Measurements from ENCODE around the gene EIF1AX. TPM values are rescaled to one million over a fixed set of nuclear protein-coding genes. Genes with fewer than 3 reads are reported as not detected.
A peak's percentile ranks its signal among the peaks of the same experiment; 100 is the strongest.
"Not testable (repeated sequence)": the region's sequence is repeated elsewhere in the genome, so short reads cannot be mapped to it uniquely, and the experiment has no call there.

EIF1AX gene, protein sequence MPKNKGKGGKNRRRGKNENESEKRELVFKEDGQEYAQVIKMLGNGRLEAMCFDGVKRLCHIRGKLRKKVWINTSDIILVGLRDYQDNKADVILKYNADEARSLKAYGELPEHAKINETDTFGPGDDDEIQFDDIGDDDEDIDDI
- polyA plus RNA-seq, result 87.2 TPM
- long read RNA-seq, donor 1, full-length matches to known transcripts, result 62 of 62 reads
- long read RNA-seq, donor 1, partial matches to known transcripts, result 0 of 62 reads
- long read RNA-seq, donor 1, other reads (novel, unspliced or antisense), result 0 of 62 reads
- long read RNA-seq, donor 2, full-length matches to known transcripts, result 62 of 67 reads
- long read RNA-seq, donor 2, partial matches to known transcripts, result 5 of 67 reads
- long read RNA-seq, donor 2, other reads (novel, unspliced or antisense), result 0 of 67 reads
- long read RNA-seq, donor 3, full-length matches to known transcripts, result 34 of 34 reads
- long read RNA-seq, donor 3, partial matches to known transcripts, result 0 of 34 reads
- long read RNA-seq, donor 3, other reads (novel, unspliced or antisense), result 0 of 34 reads
- long read RNA-seq, donor 4, full-length matches to known transcripts, result 7 of 7 reads
- long read RNA-seq, donor 4, partial matches to known transcripts, result 0 of 7 reads
- long read RNA-seq, donor 4, other reads (novel, unspliced or antisense), result 0 of 7 reads
- long read RNA-seq, donor 5, full-length matches to known transcripts, result 46 of 46 reads
- long read RNA-seq, donor 5, partial matches to known transcripts, result 0 of 46 reads
- long read RNA-seq, donor 5, other reads (novel, unspliced or antisense), result 0 of 46 reads
- long read RNA-seq, donor 6, full-length matches to known transcripts, result 58 of 64 reads
- long read RNA-seq, donor 6, partial matches to known transcripts, result 6 of 64 reads
- long read RNA-seq, donor 6, other reads (novel, unspliced or antisense), result 0 of 64 reads
- long read RNA-seq, donor 7, full-length matches to known transcripts, result 30 of 30 reads
- long read RNA-seq, donor 7, partial matches to known transcripts, result 0 of 30 reads
- long read RNA-seq, donor 7, other reads (novel, unspliced or antisense), result 0 of 30 reads
- long read RNA-seq, donor 8, full-length matches to known transcripts, result 95 of 113 reads
- long read RNA-seq, donor 8, partial matches to known transcripts, result 18 of 113 reads
- long read RNA-seq, donor 8, other reads (novel, unspliced or antisense), result 0 of 113 reads
- long read RNA-seq, donor 9, full-length matches to known transcripts, result 49 of 66 reads
- long read RNA-seq, donor 9, partial matches to known transcripts, result 17 of 66 reads
- long read RNA-seq, donor 9, other reads (novel, unspliced or antisense), result 0 of 66 reads
- long read RNA-seq, donor 10, full-length matches to known transcripts, result 61 of 61 reads
- long read RNA-seq, donor 10, partial matches to known transcripts, result 0 of 61 reads
- long read RNA-seq, donor 10, other reads (novel, unspliced or antisense), result 0 of 61 reads
- long read RNA-seq, donor 11, full-length matches to known transcripts, result 43 of 43 reads
- long read RNA-seq, donor 11, partial matches to known transcripts, result 0 of 43 reads
- long read RNA-seq, donor 11, other reads (novel, unspliced or antisense), result 0 of 43 reads

- Histone ChIP-seq H3K4me1 (ENCODE audit: control insufficient read depth, insufficient read depth, low read length) (peaks cover 6% of the 10 kb centered on the region), H3K27ac (ENCODE audit: low read length) (peak within 1 kb of the TSS; percentile 82), H3K4me3 (ENCODE audit: low read length) (peak within 1 kb of the TSS; percentile 91), H3K27me3 (ENCODE audit: control insufficient read depth, insufficient read depth, low read length) (no peaks in the 10 kb centered on the region), H3K9me3 (ENCODE audit: control insufficient read depth, low read depth, low read length) (no peaks in the 10 kb centered on the region), H3K36me3 (ENCODE audit: control insufficient read depth, insufficient read depth, low read length) (peaks cover 7% of the 10 kb centered on the region)
- peak; percentile 98 to 100 for DNase-seq
- WGBS (ENCODE audit: insufficient coverage, low lambda C conversion rate), result no CpG with 5 or more reads among the region's 82 CpGs
These were observed at the start of gene EIF1AX for GRCh38 chrX:20141281-20142220. Gene EIF1AX (minus strand): TSS chrX:20141838. CDS start chrX:20141640, 198 bp downstream.

DNA sequence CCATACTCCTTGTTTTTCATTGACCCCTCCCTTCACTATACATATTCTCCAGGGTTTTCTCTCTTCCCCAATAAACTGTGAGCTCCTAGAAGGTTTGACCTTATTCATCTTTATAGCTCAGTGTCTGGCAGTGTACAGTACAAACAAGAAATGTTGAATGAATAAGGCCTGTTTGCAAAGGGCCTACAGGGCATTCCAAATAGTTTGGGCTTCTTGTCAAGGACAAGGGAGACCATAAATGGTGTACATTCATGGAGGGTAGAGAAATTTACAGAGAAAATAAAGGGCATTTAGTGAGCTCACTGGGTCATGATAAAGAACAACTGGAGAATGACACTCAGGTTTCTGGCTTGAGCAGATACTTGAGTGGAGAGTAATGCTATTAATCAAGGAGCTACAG, 47.5 kb upstream of the EIF1AX start:
- Histone ChIP-seq H3K9me3 (ENCODE audit: control insufficient read depth, low read depth, low read length) (no peaks in the 10 kb centered on the region), H3K4me1 (ENCODE audit: control insufficient read depth, insufficient read depth, low read length) (no peaks in the 10 kb centered on the region), H3K27ac (ENCODE audit: low read length) (no peak overlapping the region), H3K36me3 (ENCODE audit: control insufficient read depth, insufficient read depth, low read length) (peaks cover 18% of the 10 kb centered on the region), H3K4me3 (ENCODE audit: low read length) (no peak overlapping the region), H3K27me3 (ENCODE audit: control insufficient read depth, insufficient read depth, low read length) (no peaks in the 10 kb centered on the region)
- DNase-seq, result no peak

- no peaks in the 10 kb centered on the region for H3K4me1 ChIP-seq (ENCODE audit: control insufficient read depth, insufficient read depth, low read length)
- DNase-seq, result no peak
- H3K36me3 ChIP-seq (ENCODE audit: control insufficient read depth, insufficient read depth, low read length), result peaks cover 7% of the 10 kb centered on the region
- no peak overlapping the region for H3K27ac ChIP-seq (ENCODE audit: low read length)
- 86% methylated on average over 2 of the region's 3 CpGs for WGBS (ENCODE audit: insufficient coverage, low lambda C conversion rate)
- H3K9me3 ChIP-seq (ENCODE audit: control insufficient read depth, low read depth, low read length), result no peaks in the 10 kb centered on the region
- no peaks in the 10 kb centered on the region for H3K27me3 ChIP-seq (ENCODE audit: control insufficient read depth, insufficient read depth, low read length)
- no peak overlapping the region for H3K4me3 ChIP-seq (ENCODE audit: low read length)
These were observed 40.1 kb upstream of the EIF1AX start for GRCh38 chrX:20181598-20182329.

- Histone ChIP-seq H3K9me3 (ENCODE audit: control insufficient read depth, low read depth, low read length) (no peaks in the 10 kb centered on the region), H3K27ac (ENCODE audit: low read length) (no peak overlapping the region), H3K27me3 (ENCODE audit: control insufficient read depth, insufficient read depth, low read length) (no peaks in the 10 kb centered on the region), H3K36me3 (ENCODE audit: control insufficient read depth, insufficient read depth, low read length) (peaks cover 16% of the 10 kb centered on the region), H3K4me3 (ENCODE audit: low read length) (no peak overlapping the region), H3K4me1 (ENCODE audit: control insufficient read depth, insufficient read depth, low read length) (no peaks in the 10 kb centered on the region)
- no peak for DNase-seq
These were observed 35.5 kb upstream of the EIF1AX start for GRCh38 chrX:20177093-20177492.

DNA sequence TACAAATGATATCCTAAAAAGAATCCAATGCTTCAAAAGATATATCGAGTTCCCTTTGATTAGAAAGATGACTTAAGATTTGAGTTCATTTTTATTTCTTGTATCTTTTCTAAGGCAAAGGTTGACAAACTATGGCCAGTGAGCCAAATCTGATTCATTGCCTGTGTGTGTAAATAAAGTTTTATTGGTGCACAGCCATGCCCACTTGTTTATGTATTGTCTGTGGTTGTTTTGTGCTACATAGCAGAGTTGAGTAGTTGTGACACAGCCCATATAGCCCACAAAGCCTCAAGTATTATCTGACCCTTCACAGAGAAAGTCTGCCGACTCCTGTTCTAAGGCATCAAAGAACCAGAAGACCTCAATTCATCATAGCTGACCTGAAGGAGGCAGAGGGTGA, 32.2 kb upstream of the EIF1AX start:
- WGBS (ENCODE audit: insufficient coverage, low lambda C conversion rate), result no CpG with 5 or more reads among the region's 2 CpGs
- Histone ChIP-seq H3K4me3 (ENCODE audit: low read length) (no peak overlapping the region), H3K27ac (ENCODE audit: low read length) (no peak overlapping the region), H3K9me3 (ENCODE audit: control insufficient read depth, low read depth, low read length) (no peaks in the 10 kb centered on the region), H3K27me3 (ENCODE audit: control insufficient read depth, insufficient read depth, low read length) (no peaks in the 10 kb centered on the region), H3K36me3 (ENCODE audit: control insufficient read depth, insufficient read depth, low read length) (peaks cover 23% of the 10 kb centered on the region), H3K4me1 (ENCODE audit: control insufficient read depth, insufficient read depth, low read length) (no peaks in the 10 kb centered on the region)
- no peak for DNase-seq

DNA sequence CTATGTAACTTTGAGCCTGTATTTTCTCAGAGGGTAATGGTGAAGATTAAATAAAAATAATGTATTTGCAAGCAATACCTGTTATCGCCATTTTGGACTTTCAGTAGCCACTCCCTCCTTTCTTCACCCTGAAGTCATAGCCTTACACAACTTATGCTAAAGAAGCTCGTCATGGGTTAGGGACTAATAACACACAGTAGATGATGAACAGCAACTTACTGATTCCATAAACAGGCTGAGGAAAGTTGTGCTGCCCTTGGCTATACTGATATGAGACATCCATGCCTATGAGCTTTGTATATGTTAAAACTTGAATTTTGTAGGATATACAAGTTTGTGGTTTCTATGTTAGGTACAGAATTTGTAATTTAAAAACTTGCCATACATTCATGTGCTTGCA, 31.7 kb upstream of the EIF1AX start:
- H3K36me3 ChIP-seq (ENCODE audit: control insufficient read depth, insufficient read depth, low read length), result peaks cover 26% of the 10 kb centered on the region
- no CpG with 5 or more reads among the region's 2 CpGs for WGBS (ENCODE audit: insufficient coverage, low lambda C conversion rate)
- no peaks in the 10 kb centered on the region for H3K4me1 ChIP-seq (ENCODE audit: control insufficient read depth, insufficient read depth, low read length)
- DNase-seq, result no peak
- H3K27me3 ChIP-seq (ENCODE audit: control insufficient read depth, insufficient read depth, low read length), result no peaks in the 10 kb centered on the region
- H3K27ac ChIP-seq (ENCODE audit: low read length), result no peak overlapping the region
- H3K9me3 ChIP-seq (ENCODE audit: control insufficient read depth, low read depth, low read length), result no peaks in the 10 kb centered on the region
- no peak overlapping the region for H3K4me3 ChIP-seq (ENCODE audit: low read length)

- DNase-seq, result no peak
- Histone ChIP-seq H3K4me3 (ENCODE audit: low read length) (no peak overlapping the region), H3K4me1 (ENCODE audit: control insufficient read depth, insufficient read depth, low read length) (no peaks in the 10 kb centered on the region), H3K27ac (ENCODE audit: low read length) (no peak overlapping the region), H3K36me3 (ENCODE audit: control insufficient read depth, insufficient read depth, low read length) (peaks cover 34% of the 10 kb centered on the region), H3K27me3 (ENCODE audit: control insufficient read depth, insufficient read depth, low read length) (no peaks in the 10 kb centered on the region), H3K9me3 (ENCODE audit: control insufficient read depth, low read depth, low read length) (no peaks in the 10 kb centered on the region)
- 60% methylated on average over 1 of the region's 3 CpGs for WGBS (ENCODE audit: insufficient coverage, low lambda C conversion rate)
These were observed 30.2 kb upstream of the EIF1AX start for GRCh38 chrX:20171887-20172286.

DNA sequence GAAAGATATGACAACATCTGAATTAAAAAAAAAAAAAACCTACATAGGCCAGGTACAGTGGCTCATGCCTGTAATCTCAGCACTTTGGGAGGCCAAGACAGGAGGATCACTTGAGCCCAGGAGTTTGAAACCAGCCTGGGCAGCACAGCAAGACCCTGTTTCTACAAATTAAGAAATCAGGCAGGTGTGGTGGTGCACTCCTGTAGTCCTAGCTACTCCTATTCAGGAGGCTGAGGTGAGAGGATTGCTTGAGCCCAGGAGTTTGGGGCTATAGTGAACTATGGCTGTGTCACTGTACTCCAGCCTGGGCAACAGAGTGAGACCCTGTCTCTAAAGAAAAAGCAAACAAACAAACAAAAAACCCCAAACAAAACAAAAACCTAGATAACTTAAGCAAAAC, 20.9 kb upstream of the EIF1AX start:
- DNase-seq; H3K27me3 ChIP-seq (ENCODE audit: control insufficient read depth, insufficient read depth, low read length); H3K27ac ChIP-seq (ENCODE audit: low read length); H3K4me3 ChIP-seq (ENCODE audit: low read length); H3K4me1 ChIP-seq (ENCODE audit: control insufficient read depth, insufficient read depth, low read length); H3K9me3 ChIP-seq (ENCODE audit: control insufficient read depth, low read depth, low read length): not testable (repeated sequence)
- H3K36me3 ChIP-seq (ENCODE audit: control insufficient read depth, insufficient read depth, low read length), result peaks cover 23% of the 10 kb centered on the region
